HEK293 (cell line): Measurements from ENCODE around the gene PRR36.

Experiments
- CTCF ChIA-PET: fragments of 350-600 bp; formaldehyde crosslinking; extraction: SDS; loops from one replicate; lab custom pipeline; 2021; ENCODE audit warnings: antibody characterized with exemption; lab: Yijun Ruan, JAX
- POLR2A ChIA-PET: fragments of 300-600 bp; formaldehyde crosslinking; extraction: SDS; loops from one replicate; lab custom pipeline; 2020; ENCODE audit warnings: antibody characterized with exemption, inconsistent platforms; lab: Yijun Ruan, JAX
- H3K27ac ChIP-seq: fragments of 200-500 bp; sonication (Bioruptor generic); 2 replicates; pipeline ENCODE4 v1.5.1; 2014; ENCODE audit warnings: low read depth, low read length, control low read depth, inconsistent platforms; ENCODE audit errors: extremely low read depth
- H3K36me3 ChIP-seq, 2 experiments: fragments of 200-500 bp in 1 of 2; sonication (Bioruptor generic) in 1 of 2; 1 replicate in 1 of 2; 2 replicates in 1 of 2; pipeline ENCODE4 v1.5.1; 2014 to 2017; ENCODE audit warnings: inconsistent platforms in 2 of 2, low read length in 2 of 2; ENCODE audit not compliant: control insufficient read depth in 2 of 2, insufficient read depth in 1 of 2
- H3K4me1 ChIP-seq: fragments of 200-500 bp; sonication (Bioruptor generic); 2 replicates; pipeline ENCODE4 v1.5.1; 2014; ENCODE audit warnings: mild to moderate bottlenecking, low read length, inconsistent platforms; ENCODE audit not compliant: control insufficient read depth, insufficient read depth
- H3K4me3 ChIP-seq: 2 replicates; pipeline ENCODE4 v1.5.1; 2011; ENCODE audit warnings: low read depth, mild to moderate bottlenecking, control low read depth, low read length, moderate library complexity
- H3K9me3 ChIP-seq: fragments of 200-500 bp; sonication (Bioruptor generic); 2 replicates; pipeline ENCODE4 v1.5.1; 2014; ENCODE audit warnings: low read depth, low read length, inconsistent platforms; ENCODE audit not compliant: control insufficient read depth, insufficient read depth
- FEZF1 ChIP-seq: fragments of 450-650 bp; formaldehyde crosslinking; IDR thresholded peaks from 2 replicates; pipeline ENCODE4 v1.5.1; 2016; ENCODE audit warnings: missing biosample characterization, missing genetic modification characterization
- HOXD13 ChIP-seq: sonication (generic); formaldehyde crosslinking; IDR thresholded peaks from 2 replicates; pipeline ENCODE4 v1.8.0; 2022; ENCODE audit warnings: missing genetic modification reagents, borderline replicate concordance
- KLF16 ChIP-seq: fragments of 450-650 bp; formaldehyde crosslinking; IDR thresholded peaks from 2 replicates; pipeline ENCODE4 v1.5.1; 2017; ENCODE audit warnings: missing biosample characterization, missing genetic modification characterization
- OSR2 ChIP-seq: fragments of 450-650 bp; formaldehyde crosslinking; IDR thresholded peaks from 2 replicates; pipeline ENCODE4 v1.5.1; 2016; ENCODE audit warnings: missing biosample characterization, missing genetic modification characterization
- SP3 ChIP-seq: fragments of 450-650 bp; formaldehyde crosslinking; IDR thresholded peaks from 2 replicates; pipeline ENCODE4 v1.5.1; 2016; ENCODE audit warnings: missing biosample characterization, missing genetic modification characterization
- TCF7L2 ChIP-seq: IDR thresholded peaks from 2 replicates; pipeline ENCODE4 v1.6.1; 2011; ENCODE audit warnings: low read depth, mild to moderate bottlenecking, inconsistent platforms, low read length, moderate library complexity, borderline replicate concordance
- YY2 ChIP-seq: fragments of 450-650 bp; formaldehyde crosslinking; IDR thresholded peaks from 2 replicates; pipeline ENCODE4 v1.5.1; 2016; ENCODE audit warnings: missing biosample characterization, missing genetic modification characterization
- ZBTB17 ChIP-seq: fragments of 450-650 bp; formaldehyde crosslinking; IDR thresholded peaks from 2 replicates; pipeline ENCODE4 v1.5.1; 2016; ENCODE audit warnings: missing biosample characterization, missing genetic modification characterization
- ZBTB20 ChIP-seq: fragments of 450-650 bp; formaldehyde crosslinking; IDR thresholded peaks from 2 replicates; pipeline ENCODE4 v1.5.1; 2016; ENCODE audit warnings: missing biosample characterization, missing genetic modification characterization
- ZEB2 ChIP-seq: fragments of 450-650 bp; formaldehyde crosslinking; IDR thresholded peaks from 2 replicates; pipeline ENCODE4 v1.5.1; 2016; ENCODE audit warnings: missing biosample characterization, missing genetic modification characterization
- ZNF112 ChIP-seq: fragments of 450-650 bp; formaldehyde crosslinking; IDR thresholded peaks from 2 replicates; pipeline ENCODE4 v1.5.0; 2017; ENCODE audit warnings: missing biosample characterization, missing genetic modification characterization
- ZNF140 ChIP-seq: fragments of 450-650 bp; formaldehyde crosslinking; IDR thresholded peaks from 2 replicates; pipeline ENCODE4 v1.5.1; 2016; ENCODE audit warnings: missing biosample characterization, missing genetic modification characterization
- ZNF221 ChIP-seq: fragments of 450-650 bp; formaldehyde crosslinking; IDR thresholded peaks from 2 replicates; pipeline ENCODE4 v1.5.1; 2017; ENCODE audit warnings: missing biosample characterization, missing genetic modification characterization, borderline replicate concordance
- ZNF239 ChIP-seq: fragments of 450-650 bp; formaldehyde crosslinking; IDR thresholded peaks from 2 replicates; pipeline ENCODE4 v1.5.1; 2016; ENCODE audit warnings: missing biosample characterization, missing genetic modification characterization
- ZNF335 ChIP-seq: fragments of 450-650 bp; formaldehyde crosslinking; conservative IDR thresholded peaks from 2 replicates; pipeline ENCODE4 v1.5.1; 2016; ENCODE audit warnings: missing biosample characterization, missing genetic modification characterization
- ZNF354C ChIP-seq: fragments of 450-650 bp; formaldehyde crosslinking; IDR thresholded peaks from 2 replicates; pipeline ENCODE4 v1.5.1; 2016; ENCODE audit warnings: missing biosample characterization, missing genetic modification characterization, low read depth, borderline replicate concordance
- ZNF518A ChIP-seq: fragments of 450-650 bp; formaldehyde crosslinking; conservative IDR thresholded peaks from 2 replicates; pipeline ENCODE4 v1.5.1; 2016; ENCODE audit warnings: low read depth, missing biosample characterization, missing genetic modification characterization
- ZNF639 ChIP-seq: fragments of 450-650 bp; formaldehyde crosslinking; IDR thresholded peaks from 2 replicates; pipeline ENCODE4 v1.5.1; 2016; ENCODE audit warnings: missing biosample characterization, missing genetic modification characterization
- ZNF677 ChIP-seq: fragments of 450-650 bp; IDR thresholded peaks from 2 replicates; pipeline ENCODE4 v1.5.0; 2018; ENCODE audit warnings: missing biosample characterization, mild to moderate bottlenecking, missing genetic modification characterization, moderate library complexity
- ZNF843 ChIP-seq: fragments of 450-650 bp; formaldehyde crosslinking; IDR thresholded peaks from 2 replicates; pipeline ENCODE4 v1.5.1; 2016; ENCODE audit warnings: missing biosample characterization, missing genetic modification characterization
- TF ChIP-seq, protein P1 (sequence below): fragments of 450-650 bp; IDR thresholded peaks from 2 replicates; pipeline ENCODE4 v1.5.1; 2018; ENCODE audit warnings: missing biosample characterization, missing genetic modification characterization
- TF ChIP-seq, protein P2 (sequence below): fragments of 450-650 bp; formaldehyde crosslinking; IDR thresholded peaks from 2 replicates; pipeline ENCODE4 v1.5.1; 2016; ENCODE audit warnings: missing biosample characterization, missing genetic modification characterization
- TF ChIP-seq, protein P3 (sequence below): fragments of 450-650 bp; formaldehyde crosslinking; IDR thresholded peaks from 2 replicates; pipeline ENCODE4 v1.5.1; 2016; ENCODE audit warnings: missing biosample characterization, missing genetic modification characterization
- TF ChIP-seq, protein P4 (sequence below): fragments of 450-650 bp; formaldehyde crosslinking; IDR thresholded peaks from 2 replicates; pipeline ENCODE4 v1.5.1; 2016; ENCODE audit warnings: missing biosample characterization, missing genetic modification characterization

PRR36 gene

GRCh38 chr19:7868671-7869452 lies 5.3 kb downstream of the PRR36 start (continued):
- TF ChIP-seq ZNF518A (tag by site-specific recombination) (no peak), OSR2 (peak; percentile 90), ZEB2 (tag by site-specific recombination) (0 out of 2 replicates have a peak, but pooled peaks have one; percentile 29), KLF16 (tag by site-specific recombination) (peak; percentile 48), SP3 (tag by site-specific recombination) (peak; percentile 97), ZNF112 (no peak), ZNF677 (tag by site-specific recombination) (no peak), ZBTB20 (tag by site-specific recombination) (peak; percentile 19), FEZF1 (no peak), HOXD13 (CRISPR knock-in tag) (no peak), ZBTB17 (tag by site-specific recombination) (no peak), ZNF843 (tag by site-specific recombination) (peak; percentile 35; the same call in 1 of the 2 replicates)
- TF ChIP-seq, protein P1, sequence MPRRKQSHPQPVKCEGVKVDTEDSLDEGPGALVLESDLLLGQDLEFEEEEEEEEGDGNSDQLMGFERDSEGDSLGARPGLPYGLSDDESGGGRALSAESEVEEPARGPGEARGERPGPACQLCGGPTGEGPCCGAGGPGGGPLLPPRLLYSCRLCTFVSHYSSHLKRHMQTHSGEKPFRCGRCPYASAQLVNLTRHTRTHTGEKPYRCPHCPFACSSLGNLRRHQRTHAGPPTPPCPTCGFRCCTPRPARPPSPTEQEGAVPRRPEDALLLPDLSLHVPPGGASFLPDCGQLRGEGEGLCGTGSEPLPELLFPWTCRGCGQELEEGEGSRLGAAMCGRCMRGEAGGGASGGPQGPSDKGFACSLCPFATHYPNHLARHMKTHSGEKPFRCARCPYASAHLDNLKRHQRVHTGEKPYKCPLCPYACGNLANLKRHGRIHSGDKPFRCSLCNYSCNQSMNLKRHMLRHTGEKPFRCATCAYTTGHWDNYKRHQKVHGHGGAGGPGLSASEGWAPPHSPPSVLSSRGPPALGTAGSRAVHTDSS = no peak
- TF ChIP-seq, protein P2, sequence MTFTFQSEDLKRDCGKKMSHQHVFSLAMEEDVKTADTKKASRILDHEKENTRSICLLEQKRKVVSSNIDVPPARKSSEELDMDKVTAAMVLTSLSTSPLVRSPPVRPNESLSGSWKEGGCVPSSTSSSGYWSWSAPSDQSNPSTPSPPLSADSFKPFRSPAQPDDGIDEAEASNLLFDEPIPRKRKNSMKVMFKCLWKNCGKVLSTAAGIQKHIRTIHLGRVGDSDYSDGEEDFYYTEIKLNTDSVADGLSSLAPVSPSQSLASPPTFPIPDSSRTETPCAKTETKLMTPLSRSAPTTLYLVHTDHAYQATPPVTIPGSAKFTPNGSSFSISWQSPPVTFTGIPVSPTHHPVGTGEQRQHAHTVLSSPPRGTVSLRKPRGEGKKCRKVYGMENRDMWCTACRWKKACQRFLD (tag by site-specific recombination) = no peak

GRCh38 chr19:7868326-7868670 lies 5.9 kb downstream of the PRR36 start:
- H3K4me3 ChIP-seq = no peak overlapping the region
- ChIA-PET POLR2A (interaction anchor here (0.6 to 2.2 kb wide), 12 partner anchors 8 to 187 kb away, joined by 3 to 35 read pairs (median 8); partner anchors contain the start of genes LRRC8E, MAP2K7, SNAPC2 and TIMM44), CTCF (interaction anchor here (0.6 to 2.4 kb wide), 21 partner anchors 9 to 165 kb away, joined by 3 to 25 read pairs (median 5); partner anchors contain the start of genes MAP2K7, SNAPC2 and TIMM44)
- no peaks in the 10 kb centered on the region for H3K9me3 ChIP-seq
- no peaks in the 10 kb centered on the region for H3K36me3 ChIP-seq
- H3K27ac ChIP-seq = no peak overlapping the region
- H3K4me1 ChIP-seq = peaks cover 6% of the 10 kb centered on the region
- TF ChIP-seq ZBTB20 (tag by site-specific recombination) (peak; percentile 99), ZNF335 (tag by site-specific recombination) (peak; percentile 50; the same call in 1 of the 2 replicates), TCF7L2 (no peak), ZNF843 (tag by site-specific recombination) (no peak), ZNF140 (tag by site-specific recombination) (no peak), YY2 (tag by site-specific recombination) (no peak), ZNF354C (tag by site-specific recombination) (no peak), ZBTB17 (tag by site-specific recombination) (peak; percentile 70; the same call in 1 of the 2 replicates), ZNF221 (tag by site-specific recombination) (no peak), ZNF239 (tag by site-specific recombination) (no peak), ZNF639 (tag by site-specific recombination) (0 out of 2 replicates have a peak, but pooled peaks have one; percentile 21)
- TF ChIP-seq, protein P3, sequence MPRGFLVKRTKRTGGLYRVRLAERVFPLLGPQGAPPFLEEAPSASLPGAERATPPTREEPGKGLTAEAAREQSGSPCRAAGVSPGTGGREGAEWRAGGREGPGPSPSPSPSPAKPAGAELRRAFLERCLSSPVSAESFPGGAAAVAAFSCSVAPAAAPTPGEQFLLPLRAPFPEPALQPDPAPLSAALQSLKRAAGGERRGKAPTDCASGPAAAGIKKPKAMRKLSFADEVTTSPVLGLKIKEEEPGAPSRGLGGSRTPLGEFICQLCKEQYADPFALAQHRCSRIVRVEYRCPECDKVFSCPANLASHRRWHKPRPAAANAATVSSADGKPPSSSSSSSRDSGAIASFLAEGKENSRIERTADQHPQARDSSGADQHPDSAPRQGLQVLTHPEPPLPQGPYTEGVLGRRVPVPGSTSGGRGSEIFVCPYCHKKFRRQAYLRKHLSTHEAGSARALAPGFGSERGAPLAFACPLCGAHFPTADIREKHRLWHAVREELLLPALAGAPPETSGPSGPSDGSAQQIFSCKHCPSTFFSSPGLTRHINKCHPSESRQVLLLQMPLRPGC (tag by site-specific recombination) = no peak
- TF ChIP-seq, protein P4, sequence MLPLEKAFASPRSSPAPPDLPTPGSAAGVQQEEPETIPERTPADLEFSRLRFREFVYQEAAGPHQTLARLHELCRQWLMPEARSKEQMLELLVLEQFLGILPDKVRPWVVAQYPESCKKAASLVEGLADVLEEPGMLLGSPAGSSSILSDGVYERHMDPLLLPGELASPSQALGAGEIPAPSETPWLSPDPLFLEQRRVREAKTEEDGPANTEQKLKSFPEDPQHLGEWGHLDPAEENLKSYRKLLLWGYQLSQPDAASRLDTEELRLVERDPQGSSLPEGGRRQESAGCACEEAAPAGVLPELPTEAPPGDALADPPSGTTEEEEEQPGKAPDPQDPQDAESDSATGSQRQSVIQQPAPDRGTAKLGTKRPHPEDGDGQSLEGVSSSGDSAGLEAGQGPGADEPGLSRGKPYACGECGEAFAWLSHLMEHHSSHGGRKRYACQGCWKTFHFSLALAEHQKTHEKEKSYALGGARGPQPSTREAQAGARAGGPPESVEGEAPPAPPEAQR (tag by site-specific recombination) = no peak
